ENCODE measurements around the gene NFX1.
"Not testable (repeated sequence)": the region's sequence is repeated elsewhere in the genome, so short reads cannot be mapped to it uniquely, and the experiment has no call there.

NFX1 gene

DNA sequence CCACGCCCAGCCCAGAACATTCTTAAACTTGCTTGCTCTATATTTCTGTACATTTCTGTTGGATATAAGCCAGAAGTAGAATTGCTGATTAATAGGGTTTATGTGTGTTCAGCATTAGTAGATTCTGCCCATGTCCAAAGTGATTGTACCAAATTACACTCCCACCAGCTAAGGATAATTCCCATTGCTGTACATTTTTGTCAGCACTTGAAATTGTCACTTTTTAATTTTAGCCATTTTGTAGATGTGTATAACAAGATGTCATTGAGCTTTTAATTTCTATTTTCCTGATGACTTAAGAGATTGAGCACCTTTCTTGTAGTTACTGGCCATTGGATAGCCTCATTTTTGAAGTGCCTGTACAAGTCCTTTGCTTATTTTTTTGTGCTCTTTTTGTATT lies 65.6 kb downstream of the NFX1 start:
- no peak for DNase-seq (ENCODE audit: low spot score)

GRCh38 chr9:33358641-33359040 lies 68.3 kb downstream of the NFX1 start:
- not testable (repeated sequence) for DNase-seq (ENCODE audit: low spot score)

DNA sequence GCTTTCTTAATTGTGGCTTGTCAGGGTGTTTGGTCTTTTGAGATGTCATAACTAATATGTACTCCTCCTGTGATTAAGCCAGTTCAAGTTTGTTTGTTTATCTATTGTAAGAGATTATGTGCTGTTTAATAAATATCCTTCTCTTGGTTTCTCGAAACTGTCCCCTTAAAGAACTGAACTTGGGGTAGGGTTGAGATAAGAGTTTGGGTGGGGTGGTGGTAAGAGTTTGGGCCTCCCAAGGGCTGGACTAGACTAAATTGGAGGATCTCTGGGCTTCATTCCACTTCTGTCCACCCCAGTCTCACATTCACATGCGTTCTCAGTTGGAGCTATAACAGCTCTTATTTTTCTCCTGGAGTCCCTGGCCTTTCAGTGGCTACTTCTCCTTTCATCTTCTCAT lies 73.8 kb downstream of the NFX1 start:
- no peak for DNase-seq (ENCODE audit: low spot score)

DNA sequence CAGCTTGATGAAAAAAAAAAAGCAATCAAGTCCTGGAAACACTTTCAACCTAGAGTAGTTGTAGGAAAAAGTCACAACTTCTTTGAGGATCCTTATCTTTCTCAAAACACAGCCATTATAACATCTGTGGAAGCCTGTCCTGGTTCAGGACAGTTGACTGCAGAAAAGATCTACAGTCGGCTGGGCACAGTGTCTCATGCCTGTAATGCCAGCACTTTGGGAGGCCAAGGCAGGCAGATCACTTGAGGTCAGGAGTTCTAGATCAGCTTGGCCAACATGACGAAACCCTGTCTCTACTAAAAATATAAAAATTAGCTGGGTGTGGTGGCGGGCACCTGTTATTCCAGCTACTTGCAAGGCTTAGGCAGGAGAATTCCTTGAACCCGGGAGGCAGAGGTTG lies 74.5 kb downstream of the NFX1 start:
- not testable (repeated sequence) for DNase-seq (ENCODE audit: low spot score)

- no peak for DNase-seq (ENCODE audit: low spot score)
Observed at GRCh38 chr9:33366979-33367480, 76.7 kb downstream of the NFX1 start.

- no peak for DNase-seq (ENCODE audit: low spot score)
Observed at GRCh38 chr9:33372900-33373299, 82.6 kb downstream of the NFX1 start.

- DNase-seq (ENCODE audit: low spot score), result no peak
Observed at GRCh38 chr9:33374190-33374589, 83.9 kb downstream of the NFX1 start.

DNA sequence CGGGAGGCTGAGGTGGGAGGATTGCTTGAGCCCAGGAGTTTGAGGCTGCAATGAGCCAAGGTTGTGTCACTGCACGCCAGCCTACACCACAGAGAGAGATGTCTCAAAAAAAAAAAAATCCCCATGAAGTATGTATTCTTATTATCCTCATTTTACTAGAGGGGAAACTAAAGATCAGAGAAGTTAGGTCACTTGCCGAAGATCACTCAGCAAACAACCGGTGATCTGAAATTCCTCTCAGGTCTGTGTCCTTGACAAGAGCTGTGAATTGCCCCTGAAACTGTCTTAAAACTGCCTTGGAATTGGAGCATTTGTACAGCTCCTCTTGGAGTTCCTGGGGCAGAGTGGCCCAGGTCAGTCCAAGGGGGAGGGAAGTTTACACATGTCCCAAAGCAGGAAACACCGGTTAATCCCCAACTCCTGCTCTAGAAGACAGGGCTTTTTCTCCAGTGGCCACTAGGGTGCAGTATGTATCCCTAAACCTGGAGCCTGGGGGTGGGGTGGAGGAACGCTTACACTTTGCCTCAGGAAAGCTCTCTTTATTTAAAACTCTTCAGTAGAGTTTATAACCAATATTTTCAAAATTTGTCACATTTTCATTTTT lies 84.4 kb downstream of the NFX1 start:
- DNase-seq (ENCODE audit: low spot score), result peak; percentile 70

GRCh38 chr9:33375238-33375840 lies 85.0 kb downstream of the NFX1 start:
- peak; percentile 56 for DNase-seq (ENCODE audit: low spot score)

DNA sequence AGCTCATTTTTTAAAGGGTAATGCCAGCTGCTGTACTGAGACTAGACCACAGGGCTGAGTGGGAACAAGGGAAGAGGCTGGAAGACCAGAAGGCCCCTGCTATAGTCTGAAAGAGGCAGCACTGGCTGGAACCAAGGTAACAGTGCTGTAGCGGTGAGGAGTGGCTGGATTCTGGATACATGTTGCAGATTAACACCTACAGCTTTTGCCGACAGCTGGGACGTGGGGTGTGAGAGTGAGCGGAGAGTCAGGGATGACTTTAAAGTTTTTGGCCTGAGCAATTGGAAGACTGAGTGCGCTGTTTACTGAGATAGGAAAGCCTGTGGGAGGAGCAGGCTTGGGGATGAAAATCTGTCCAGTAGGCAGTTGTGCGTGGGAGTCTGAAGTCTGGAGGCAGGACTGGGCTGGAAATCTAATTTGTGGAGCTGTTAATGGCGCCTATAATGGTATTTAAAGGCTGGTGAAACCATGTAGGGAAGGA lies 85.6 kb downstream of the NFX1 start:
- DNase-seq (ENCODE audit: low spot score), result no peak

- DNase-seq (ENCODE audit: low spot score), result no peak
Observed at GRCh38 chr9:33377089-33377715, 86.9 kb downstream of the NFX1 start.

GRCh38 chr9:33378121-33378795 lies 87.9 kb downstream of the NFX1 start:
- DNase-seq (ENCODE audit: low spot score), result no peak

DNA sequence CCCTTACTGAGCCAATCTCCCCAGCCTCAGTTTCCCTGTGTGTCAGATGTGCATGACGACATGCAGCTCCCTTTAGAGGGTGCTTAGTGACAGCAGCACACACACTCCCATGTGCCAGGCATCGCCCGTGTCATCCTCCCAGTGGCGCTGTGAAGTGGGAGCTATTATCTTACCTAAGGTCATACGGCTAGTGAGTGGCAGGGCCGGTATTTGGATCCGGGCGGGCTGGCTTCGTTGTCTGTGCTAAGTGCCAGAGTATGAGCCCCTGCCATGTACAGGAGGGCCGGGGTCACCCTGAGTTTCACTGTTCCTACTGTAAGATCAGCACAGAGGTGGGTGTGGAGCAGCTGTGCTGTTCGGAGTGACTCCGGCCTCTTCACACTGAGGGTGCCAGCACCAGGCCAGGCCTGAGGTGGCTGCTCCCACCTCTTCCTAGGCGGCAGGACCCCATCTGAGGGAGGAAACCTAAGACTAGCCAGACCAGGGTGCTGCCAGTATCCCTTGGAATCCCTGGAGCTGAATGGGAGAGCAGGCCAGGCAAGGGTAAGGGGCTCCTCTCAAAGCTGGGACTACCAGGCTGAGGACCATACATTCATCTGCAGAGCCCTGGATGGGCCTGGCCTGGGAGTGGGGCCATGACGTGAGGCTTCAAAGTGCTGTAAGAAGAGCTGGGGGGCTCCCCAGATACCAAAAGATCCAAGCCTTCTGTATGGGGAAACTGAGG lies 89.5 kb downstream of the NFX1 start:
- no peak for DNase-seq (ENCODE audit: low spot score)

- DNase-seq (ENCODE audit: low spot score), result no peak
Observed at GRCh38 chr9:33380390-33381094, 90.2 kb downstream of the NFX1 start.

DNA sequence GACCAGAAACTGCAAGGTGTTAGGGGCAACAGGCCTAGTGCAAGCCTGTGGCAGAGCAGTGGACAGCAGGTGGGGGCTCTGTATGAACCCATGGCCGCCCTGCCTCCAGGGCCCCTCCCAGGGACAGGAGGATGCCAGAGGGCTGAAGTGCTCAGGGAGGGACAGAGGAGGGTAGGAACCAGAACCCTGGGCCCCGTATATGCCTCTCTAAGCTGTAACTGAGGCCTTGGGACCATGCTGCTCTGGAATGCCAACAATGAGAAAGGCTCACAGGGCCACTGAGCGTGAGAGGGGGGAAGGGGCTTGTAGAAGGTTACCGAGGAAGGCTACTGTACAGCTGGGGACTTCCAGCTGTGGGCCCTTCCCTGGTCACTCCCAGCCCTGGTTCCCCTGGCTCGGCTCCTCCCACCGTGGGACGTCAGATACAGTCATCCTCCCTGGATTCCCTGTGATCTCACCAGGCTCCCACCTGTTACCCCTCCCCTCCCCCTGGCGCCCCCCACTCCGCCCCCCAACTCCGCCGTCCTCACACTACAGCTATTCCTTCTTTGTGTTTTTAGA lies 91.0 kb downstream of the NFX1 start:
- DNase-seq (ENCODE audit: low spot score), result no peak

DNA sequence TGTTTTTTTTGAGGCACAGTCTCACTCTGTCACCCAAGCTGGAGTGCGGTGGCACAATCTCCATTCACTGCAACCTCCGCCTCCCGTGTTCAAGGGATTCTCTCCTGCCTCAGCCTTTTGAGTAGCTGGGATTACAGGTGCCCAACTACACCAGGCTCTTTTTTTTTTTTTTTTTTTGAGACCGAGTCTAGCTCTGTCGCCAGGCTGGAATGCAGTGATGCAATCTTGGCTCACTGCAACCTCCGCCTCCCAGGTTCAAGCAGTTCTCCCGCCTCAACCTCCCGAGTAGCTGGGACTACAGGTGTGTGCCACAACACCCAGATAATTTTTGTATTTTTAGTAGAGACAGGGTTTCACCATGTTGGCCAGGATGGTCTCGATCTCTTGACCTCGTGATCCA lies 92.1 kb downstream of the NFX1 start:
- not testable (repeated sequence) for DNase-seq (ENCODE audit: low spot score)

- not testable (repeated sequence) for DNase-seq (ENCODE audit: low spot score)
Observed at GRCh38 chr9:33383396-33383795, 93.1 kb downstream of the NFX1 start.

- not testable (repeated sequence) for DNase-seq (ENCODE audit: low spot score)
Observed at GRCh38 chr9:33385536-33385935, 95.2 kb downstream of the NFX1 start.

DNA sequence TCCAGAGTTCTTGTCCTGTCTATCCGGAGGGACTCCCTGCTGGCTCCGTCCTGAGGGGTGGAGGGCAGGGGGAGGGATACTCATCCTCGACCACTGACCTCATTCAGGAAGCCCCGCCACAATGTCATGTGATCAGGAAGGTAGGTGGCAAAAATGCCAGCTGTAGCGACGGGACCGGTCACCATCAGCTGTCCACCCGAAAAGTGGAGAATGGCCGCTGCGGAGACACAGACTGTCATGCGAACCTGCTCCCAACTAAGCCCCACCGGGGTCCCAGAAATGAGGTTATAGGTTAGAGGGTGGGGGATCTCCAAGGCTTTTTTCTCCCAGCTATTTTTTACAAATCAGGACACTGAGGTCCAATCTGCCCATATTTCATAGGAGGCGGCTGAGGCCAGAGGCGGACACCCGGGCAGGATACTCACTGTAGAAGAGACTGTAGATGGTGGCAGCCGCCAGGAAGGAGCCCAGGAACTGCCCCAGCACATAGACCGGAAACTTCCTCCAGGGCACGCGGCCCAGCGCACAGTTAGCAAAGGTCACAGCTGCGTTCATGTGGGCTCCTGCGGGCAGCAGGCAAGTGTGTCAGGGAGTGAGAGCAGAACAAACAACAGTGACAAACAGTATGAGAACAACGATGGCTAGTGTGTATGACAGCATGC lies 95.8 kb downstream of the NFX1 start:
- DNase-seq (ENCODE audit: low spot score), result not testable (repeated sequence)

DNA sequence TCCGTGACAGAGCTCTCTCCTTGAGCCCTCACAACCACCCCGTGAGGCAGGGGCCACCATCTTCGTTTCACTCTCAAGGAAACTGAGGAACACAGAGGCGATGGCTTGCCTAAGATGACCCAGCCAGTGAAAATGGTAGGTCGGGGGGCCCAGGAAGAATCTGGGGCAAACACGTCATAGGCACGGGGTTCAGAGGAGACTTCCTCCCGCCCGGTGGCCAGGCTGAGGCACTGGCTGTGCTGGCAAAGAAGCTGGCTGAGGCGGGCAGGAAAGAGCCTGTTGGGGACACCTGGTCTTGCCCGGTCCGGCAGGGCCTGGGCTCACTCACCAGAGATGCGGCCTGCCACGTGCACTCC lies 96.3 kb downstream of the NFX1 start:
- DNase-seq (ENCODE audit: low spot score), result not testable (repeated sequence)

Data from SK-N-DZ (cell line).